ENCODE measurements around the gene PPP4R2. TPM values are rescaled to one million over a fixed set of nuclear protein-coding genes. Genes with fewer than 3 reads are reported as not detected.

The PPP4R2 gene
- total RNA-seq, 3 donors from 2014 or later = 71.5 to 77.5 (median 75.3) TPM

DNA sequence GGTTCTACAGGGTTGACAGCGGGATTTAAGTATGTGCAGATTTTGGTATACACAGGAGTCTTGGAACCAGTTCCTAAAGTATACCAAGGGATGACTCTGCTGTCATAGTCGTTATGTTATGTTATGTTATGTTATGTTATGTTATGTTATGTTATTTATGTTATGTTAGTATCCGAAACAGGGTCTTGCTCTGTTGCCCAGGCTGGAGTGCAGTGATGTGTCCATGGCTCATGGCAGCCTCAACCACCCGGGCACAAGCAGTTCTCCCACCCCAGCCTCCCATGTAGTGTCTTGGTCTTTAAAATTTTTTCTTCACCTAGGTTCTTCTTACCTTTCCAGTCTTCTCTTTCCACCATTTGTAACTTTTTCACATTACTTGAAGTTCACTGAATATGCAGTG, 21.7 kb downstream of the PPP4R2 start:
- DNase-seq (no peak), ATAC-seq (no peak)
- intact Hi-C loops (cut with DNase I, micrococcal nuclease) = no loop called here
- peaks cover 6% of the 10 kb centered on the region for H3K4me1 ChIP-seq (ENCODE audit: low read depth)
- no peak overlapping the region for H3K4me3 ChIP-seq
- no peaks in the 10 kb centered on the region for H3K9me3 ChIP-seq
- H3K36me3 ChIP-seq (ENCODE audit: low read depth) = no peaks in the 10 kb centered on the region
- TF ChIP-seq, protein P1, sequence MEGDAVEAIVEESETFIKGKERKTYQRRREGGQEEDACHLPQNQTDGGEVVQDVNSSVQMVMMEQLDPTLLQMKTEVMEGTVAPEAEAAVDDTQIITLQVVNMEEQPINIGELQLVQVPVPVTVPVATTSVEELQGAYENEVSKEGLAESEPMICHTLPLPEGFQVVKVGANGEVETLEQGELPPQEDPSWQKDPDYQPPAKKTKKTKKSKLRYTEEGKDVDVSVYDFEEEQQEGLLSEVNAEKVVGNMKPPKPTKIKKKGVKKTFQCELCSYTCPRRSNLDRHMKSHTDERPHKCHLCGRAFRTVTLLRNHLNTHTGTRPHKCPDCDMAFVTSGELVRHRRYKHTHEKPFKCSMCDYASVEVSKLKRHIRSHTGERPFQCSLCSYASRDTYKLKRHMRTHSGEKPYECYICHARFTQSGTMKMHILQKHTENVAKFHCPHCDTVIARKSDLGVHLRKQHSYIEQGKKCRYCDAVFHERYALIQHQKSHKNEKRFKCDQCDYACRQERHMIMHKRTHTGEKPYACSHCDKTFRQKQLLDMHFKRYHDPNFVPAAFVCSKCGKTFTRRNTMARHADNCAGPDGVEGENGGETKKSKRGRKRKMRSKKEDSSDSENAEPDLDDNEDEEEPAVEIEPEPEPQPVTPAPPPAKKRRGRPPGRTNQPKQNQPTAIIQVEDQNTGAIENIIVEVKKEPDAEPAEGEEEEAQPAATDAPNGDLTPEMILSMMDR (IDR thresholded peaks at IDR 0.05) = no peak

DNA sequence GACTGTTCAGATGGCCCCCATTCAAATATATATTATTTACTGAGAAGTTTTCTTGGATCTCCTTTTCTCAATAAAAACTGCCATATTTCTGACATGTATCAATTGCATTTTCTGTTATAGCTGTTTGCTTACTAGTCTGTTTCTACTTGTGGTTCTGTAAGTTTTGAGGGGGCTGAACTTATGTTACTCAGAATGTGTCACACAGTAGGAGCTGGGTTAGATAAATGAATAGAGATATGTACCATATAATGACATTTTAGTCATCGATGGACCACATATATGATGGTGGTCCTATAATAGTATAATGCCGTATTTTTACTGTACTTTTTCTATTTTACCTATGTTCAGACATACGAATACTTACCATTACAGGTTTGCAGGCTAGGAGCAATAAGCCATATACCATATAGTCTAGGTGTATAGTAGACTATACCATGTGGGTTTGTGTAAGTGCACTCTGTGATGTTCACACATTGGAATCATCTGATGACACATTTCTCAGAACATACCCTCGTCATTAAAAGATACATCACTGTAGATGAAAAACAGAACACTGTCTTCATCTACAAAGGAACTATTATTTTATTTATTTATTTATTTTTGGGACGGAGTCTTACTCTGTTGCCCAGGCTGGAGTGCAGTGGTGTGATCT, 22.3 kb downstream of the PPP4R2 start:
- no peaks in the 10 kb centered on the region for H3K9me3 ChIP-seq
- intact Hi-C loops (cut with DNase I, micrococcal nuclease) = no loop called here
- TF ChIP-seq, protein P1 (IDR thresholded peaks at IDR 0.05) = no peak
- ATAC-seq (no peak), DNase-seq (no peak)
- peaks cover 6% of the 10 kb centered on the region for H3K4me1 ChIP-seq (ENCODE audit: low read depth)
- no peak overlapping the region for H3K4me3 ChIP-seq
- H3K36me3 ChIP-seq (ENCODE audit: low read depth) = no peaks in the 10 kb centered on the region

DNA sequence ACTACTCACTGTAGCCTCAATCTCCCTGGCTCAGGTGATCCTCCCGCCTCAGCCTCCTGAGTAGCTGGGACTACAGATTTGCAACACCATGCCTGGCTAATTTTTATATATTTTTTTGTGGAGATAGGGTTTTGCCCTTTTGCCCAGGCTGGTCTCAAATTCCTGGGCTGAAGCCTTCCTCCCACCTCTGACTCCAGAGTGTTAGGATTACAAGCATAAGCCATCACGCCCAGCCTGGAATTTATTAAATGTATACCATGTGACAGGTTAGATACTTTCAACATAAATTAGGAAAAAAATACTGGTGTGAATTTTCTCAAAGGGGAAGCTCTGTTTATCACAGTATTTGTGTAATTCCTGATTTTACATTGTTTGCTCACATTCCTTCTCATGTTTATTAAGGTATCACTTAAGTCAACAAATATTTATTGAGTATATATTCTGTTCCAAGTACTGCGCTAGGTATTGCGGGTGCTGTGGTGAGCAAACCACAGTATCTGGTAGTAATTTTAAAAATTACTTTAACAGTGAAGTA, 24.8 kb downstream of the PPP4R2 start:
- intact Hi-C loops (cut with DNase I, micrococcal nuclease) = no loop called here
- TF ChIP-seq, protein P1 (IDR thresholded peaks at IDR 0.05) = no peak
- H3K4me3 ChIP-seq = no peak overlapping the region
- no peaks in the 10 kb centered on the region for H3K36me3 ChIP-seq (ENCODE audit: low read depth)
- ATAC-seq (no peak), DNase-seq (no peak)
- H3K9me3 ChIP-seq = no peaks in the 10 kb centered on the region
- H3K4me1 ChIP-seq (ENCODE audit: low read depth) = peaks cover 22% of the 10 kb centered on the region

DNA sequence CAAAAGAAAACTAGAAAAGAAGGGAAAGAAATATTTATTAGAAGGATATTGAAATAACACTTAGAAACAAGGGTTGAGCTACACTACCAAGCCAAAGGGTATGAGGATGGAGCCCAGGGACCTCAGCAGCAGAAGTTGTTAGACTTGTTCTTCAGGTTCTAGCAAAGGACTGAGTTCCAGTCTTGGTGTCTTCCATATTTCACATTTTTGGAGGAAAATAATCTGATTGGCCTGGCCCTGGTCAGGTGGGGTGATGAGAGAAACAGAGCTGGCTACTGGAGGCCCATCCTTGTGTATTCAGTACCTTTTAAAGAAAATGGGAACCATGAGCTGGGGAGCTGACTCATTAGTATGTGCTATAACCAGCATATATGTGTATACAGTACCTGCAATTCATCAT, 28.2 kb downstream of the PPP4R2 start:
- Histone ChIP-seq H3K4me3 (no peak overlapping the region), H3K36me3 (ENCODE audit: low read depth) (no peaks in the 10 kb centered on the region), H3K9me3 (no peaks in the 10 kb centered on the region), H3K4me1 (ENCODE audit: low read depth) (peaks cover 27% of the 10 kb centered on the region)
- TF ChIP-seq, protein P1 (IDR thresholded peaks at IDR 0.05) = no peak
- DNase-seq (no peak), ATAC-seq (peak; percentile 30)
- intact Hi-C loops (cut with DNase I, micrococcal nuclease) = no loop called here

DNA sequence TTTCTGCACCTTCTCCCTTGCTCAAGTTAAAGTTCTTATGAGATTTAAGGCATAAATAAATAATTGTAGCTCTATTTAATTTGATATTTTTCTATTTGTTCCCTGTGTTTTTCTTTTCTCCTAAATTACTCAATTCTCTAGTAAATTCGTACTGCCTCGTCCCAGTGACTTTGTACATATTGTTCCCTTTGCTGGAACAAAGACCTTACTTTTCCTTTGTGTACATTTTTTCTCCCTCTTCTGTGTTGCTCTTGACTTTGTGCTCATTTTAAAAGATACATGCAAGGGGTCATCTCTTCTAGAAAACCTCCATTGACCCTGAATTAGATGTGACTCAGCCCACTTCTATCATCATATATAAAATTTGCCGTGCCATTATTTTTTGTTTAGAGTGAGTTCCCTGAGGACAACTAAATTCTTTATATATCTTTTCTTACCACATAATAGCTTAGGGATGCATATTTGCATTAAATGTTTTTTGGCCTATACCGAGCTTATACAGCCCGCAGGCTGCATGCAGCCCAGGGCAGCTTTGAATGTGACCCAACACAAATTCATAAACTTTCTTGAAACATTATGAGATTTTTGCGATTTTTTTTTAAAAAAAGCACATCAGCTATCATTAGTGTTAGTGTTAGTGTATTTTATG, 29.6 kb downstream of the PPP4R2 start:
- H3K4me1 ChIP-seq (ENCODE audit: low read depth) = peaks cover 27% of the 10 kb centered on the region
- no peak overlapping the region for H3K4me3 ChIP-seq
- H3K9me3 ChIP-seq = no peaks in the 10 kb centered on the region
- intact Hi-C loops (cut with DNase I, micrococcal nuclease) = no loop called here
- ATAC-seq = peak; percentile 12
- H3K36me3 ChIP-seq (ENCODE audit: low read depth) = no peaks in the 10 kb centered on the region
- no peak for DNase-seq
- TF ChIP-seq, protein P1 (IDR thresholded peaks at IDR 0.05) = no peak

Data from mucosa of descending colon (tissue), 3 donors.